ENCODE measurements around the gene SPATA25.
A peak's percentile ranks its signal among the peaks of the same experiment; 100 is the strongest.

The SPATA25 gene

DNA sequence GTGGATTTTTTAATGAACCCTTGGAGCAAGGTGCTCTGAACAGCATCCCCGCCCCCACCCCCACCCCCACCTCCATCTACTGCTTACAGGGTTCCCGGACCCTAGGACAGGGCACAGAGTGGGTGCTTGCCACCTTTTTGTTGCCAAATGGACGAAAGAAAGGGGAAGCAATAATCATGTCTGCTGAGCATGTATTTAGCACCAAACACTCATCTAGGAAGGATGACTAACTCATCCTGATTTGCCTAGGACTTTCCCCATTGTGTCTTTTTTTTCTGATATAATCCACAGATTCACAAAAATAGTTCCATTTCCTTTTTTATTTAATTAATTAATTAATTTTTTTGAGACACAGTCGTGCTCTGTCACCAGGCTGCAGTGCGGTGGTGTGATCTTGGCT is 25.7 kb upstream of the SPATA25 start:
- Histone ChIP-seq H3K27ac (no peak overlapping the region), H3K9me3 (ENCODE audit: severe bottlenecking) (no peaks in the 10 kb centered on the region), H3K4me3 (ENCODE audit: low read depth, low read length) (no peak overlapping the region), H3K36me3 (no peaks in the 10 kb centered on the region; the same call in 1 of the 2 replicates), H3K27me3 (ENCODE audit: insufficient read depth, low read depth, severe bottlenecking) (no peaks in the 10 kb centered on the region)
- no peak for DNase-seq
- no peak for TF ChIP-seq CTCF (IDR thresholded peaks at IDR 0.05; ENCODE audit: low read depth, low read length)

DNA sequence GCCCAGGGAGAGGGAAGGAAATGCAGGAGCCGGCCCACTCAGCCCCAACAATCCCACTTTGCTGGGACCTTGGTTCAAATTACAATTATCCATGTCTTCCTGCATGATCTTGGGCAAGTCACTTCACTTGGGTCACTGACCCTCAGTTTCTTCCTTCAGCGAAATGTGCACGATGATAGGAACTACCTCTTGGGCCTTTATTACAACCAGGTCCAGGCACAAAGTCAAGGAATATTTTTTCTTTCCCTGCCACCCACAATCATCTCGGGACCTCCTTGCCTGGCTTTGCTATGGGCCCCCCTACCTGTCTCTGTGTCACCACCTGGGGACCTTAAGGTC is 24.9 kb upstream of the SPATA25 start:
- H3K36me3 ChIP-seq: no peaks in the 10 kb centered on the region; the same call in 1 of the 2 replicates

GRCh38 chr20:45911486-45912343 is 24.3 kb upstream of the SPATA25 start, which contains the start of gene PLTP:
Gene PLTP, minus strand, starts transcription at chr20:45912155. Its CDS starts 703 bp downstream, at chr20:45911452.
- no peak for TF ChIP-seq CTCF (IDR thresholded peaks at IDR 0.05; ENCODE audit: low read depth, low read length)
- Histone ChIP-seq H3K27me3 (ENCODE audit: insufficient read depth, low read depth, severe bottlenecking) (no peaks in the 10 kb centered on the region), H3K27ac (peak within 1 kb of the TSS; percentile 55), H3K4me3 (ENCODE audit: low read depth, low read length) (peak within 1 kb of the TSS; percentile 50), H3K9me3 (ENCODE audit: severe bottlenecking) (no peaks in the 10 kb centered on the region), H3K36me3 (no peaks in the 10 kb centered on the region; the same call in 1 of the 2 replicates)
- peak; percentile 78 for DNase-seq

More for the DNA sequence above, 24.9 kb upstream of the SPATA25 start:
- H3K27me3 ChIP-seq (ENCODE audit: insufficient read depth, low read depth, severe bottlenecking): no peaks in the 10 kb centered on the region
- TF ChIP-seq CTCF (IDR thresholded peaks at IDR 0.05; ENCODE audit: low read depth, low read length): no peak
- no peak for DNase-seq
- H3K9me3 ChIP-seq (ENCODE audit: severe bottlenecking): no peaks in the 10 kb centered on the region
- H3K27ac ChIP-seq: peak overlapping the region; percentile 55
- H3K4me3 ChIP-seq (ENCODE audit: low read depth, low read length): peak overlapping the region; percentile 50

DNA sequence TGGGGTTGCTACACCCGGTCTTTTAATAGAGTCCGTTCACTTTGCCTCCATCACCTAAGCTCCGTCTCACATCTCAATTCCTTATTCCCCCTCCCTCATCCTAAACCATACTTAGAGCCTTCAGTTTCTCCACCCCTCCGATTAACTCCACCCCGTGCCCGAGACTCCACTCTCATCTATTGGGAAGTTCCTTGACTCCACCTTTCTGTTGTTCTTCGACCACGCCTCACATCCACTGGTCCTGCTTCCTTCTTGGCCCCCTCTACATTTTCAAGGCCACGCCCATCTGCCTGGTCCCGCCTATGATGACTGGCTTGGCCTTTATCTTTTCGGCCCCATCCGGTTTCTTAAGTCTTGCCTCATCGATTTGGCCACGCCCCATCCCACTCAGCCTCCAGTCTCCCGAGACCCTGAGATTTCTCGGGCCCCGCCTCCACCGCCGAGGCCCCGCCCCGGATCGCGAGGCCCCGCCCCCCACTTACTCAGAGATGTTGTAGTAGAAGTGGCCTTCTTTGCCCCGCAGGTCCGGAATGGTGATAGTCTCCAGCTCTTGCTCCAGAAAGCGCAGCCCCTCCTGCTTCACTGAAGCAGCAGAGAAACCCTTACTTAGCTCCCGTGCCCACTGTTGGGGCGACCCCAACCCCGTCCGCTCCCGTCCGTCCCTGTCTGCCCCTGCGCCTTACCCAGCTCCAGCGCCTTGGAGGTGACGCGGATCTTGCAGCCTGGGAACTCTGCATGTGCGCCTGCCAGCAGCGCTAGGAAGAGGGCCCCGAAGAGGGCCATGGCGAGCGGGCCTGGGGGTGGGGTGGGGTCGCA is 23.5 kb upstream of the SPATA25 start:
- Histone ChIP-seq H3K9me3 (ENCODE audit: severe bottlenecking) (no peaks in the 10 kb centered on the region), H3K27me3 (ENCODE audit: insufficient read depth, low read depth, severe bottlenecking) (no peaks in the 10 kb centered on the region), H3K27ac (no peak overlapping the region), H3K36me3 (no peaks in the 10 kb centered on the region; the same call in 1 of the 2 replicates), H3K4me3 (ENCODE audit: low read depth, low read length) (no peak overlapping the region)
- TF ChIP-seq CTCF (IDR thresholded peaks at IDR 0.05; ENCODE audit: low read depth, low read length): no peak
- peak; percentile 35 for DNase-seq

DNA sequence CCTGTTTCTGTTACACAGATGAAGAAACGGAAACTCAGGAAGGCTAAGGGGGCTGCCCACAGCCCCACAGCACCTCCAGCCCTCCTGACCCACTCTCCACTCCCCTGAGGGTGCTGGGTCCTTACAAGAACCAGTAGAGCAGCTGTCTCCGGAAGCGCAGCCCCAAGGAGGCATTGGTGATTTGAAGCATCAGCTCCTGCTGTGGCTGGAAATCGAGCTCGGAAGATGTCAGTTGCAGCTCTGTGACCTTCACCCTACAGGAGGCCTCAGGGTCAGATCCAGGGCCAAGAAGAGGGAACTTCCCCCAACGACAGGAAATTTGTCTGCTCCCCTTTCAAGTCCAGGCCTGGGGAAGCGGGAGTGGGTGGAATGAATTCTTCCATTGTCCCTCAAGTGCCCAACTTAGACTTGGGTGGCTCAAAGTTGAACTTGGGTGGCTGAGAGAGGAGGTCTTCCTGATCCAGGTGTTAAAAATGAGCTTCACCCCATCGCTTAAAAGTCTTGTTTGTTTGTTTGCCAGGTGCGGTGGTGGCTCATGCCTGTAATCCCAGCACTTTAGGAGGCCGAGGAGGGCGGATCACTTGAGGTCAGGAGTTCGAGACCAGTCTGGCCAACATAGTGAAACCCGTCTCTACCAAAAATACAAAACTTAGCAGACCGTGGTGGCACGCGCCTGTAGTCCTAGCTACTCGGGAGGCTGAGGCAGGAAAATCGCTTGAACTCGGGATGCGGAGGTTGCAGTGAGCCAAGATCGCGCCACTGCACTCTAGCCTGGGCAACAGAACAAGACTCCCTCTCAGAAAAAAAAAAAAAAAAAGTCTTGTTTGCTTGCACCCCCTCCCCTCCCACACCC is 22.6 kb upstream of the SPATA25 start:
- no peak overlapping the region for H3K4me3 ChIP-seq (ENCODE audit: low read depth, low read length)
- TF ChIP-seq CTCF (IDR thresholded peaks at IDR 0.05; ENCODE audit: low read depth, low read length): no peak
- H3K27me3 ChIP-seq (ENCODE audit: insufficient read depth, low read depth, severe bottlenecking): no peaks in the 10 kb centered on the region

More for the DNA sequence above, 22.6 kb upstream of the SPATA25 start:
- DNase-seq: no peak
- no peaks in the 10 kb centered on the region for H3K9me3 ChIP-seq (ENCODE audit: severe bottlenecking)
- no peak overlapping the region for H3K27ac ChIP-seq
- H3K36me3 ChIP-seq: no peaks in the 10 kb centered on the region; the same call in 1 of the 2 replicates
